ENCODE data around the gene ATP13A3. TPM values are rescaled to one million over a fixed set of nuclear protein-coding genes. Genes with fewer than 3 reads are reported as not detected.

The ATP13A3 gene
- total RNA-seq, 1 experiment from 2014 or later: 78.3 TPM

DNA sequence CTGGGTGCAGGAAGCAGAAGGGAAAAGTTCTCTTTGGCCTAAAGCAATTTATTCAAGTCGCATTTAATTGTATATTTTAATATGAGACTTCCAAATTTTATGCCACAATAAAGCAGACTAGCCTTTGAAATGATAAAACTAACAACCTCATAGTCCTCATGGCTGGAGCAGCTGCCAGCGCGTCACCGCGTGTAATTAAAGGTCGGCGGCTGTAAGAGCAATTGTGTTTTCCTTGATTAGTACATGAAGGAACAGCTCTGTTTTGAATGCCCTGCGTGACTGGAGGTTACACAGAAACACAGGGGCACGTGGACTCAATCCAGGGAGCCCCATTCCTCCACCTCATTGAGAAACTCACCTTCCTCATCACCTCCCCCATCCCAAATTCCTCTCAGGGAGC, 107.2 kb downstream of the ATP13A3 start:
- CTCF ChIA-PET: interaction anchor here (1.0 kb wide), 1 partner anchor 36 kb away, joined by 3 read pairs; no protein-coding TSS in a partner anchor
- H3K36me3 Mint-ChIP-seq: no peaks in the 10 kb centered on the region
- DNase-seq (ENCODE audit: low spot score): no peak

More for the DNA sequence above, 107.2 kb downstream of the ATP13A3 start:
- peaks cover 52% of the 10 kb centered on the region for H3K4me1 Mint-ChIP-seq
- ATAC-seq: no peak
- H3K4me3 Mint-ChIP-seq: no peak overlapping the region
- H3K9me3 Mint-ChIP-seq: no peaks in the 10 kb centered on the region
- H3K27me3 Mint-ChIP-seq (ENCODE audit: low read depth): no peaks in the 10 kb centered on the region
- no peak overlapping the region for H3K27ac Mint-ChIP-seq
- POLR2A ChIA-PET: no interaction called here
- TF ChIP-seq, protein P1, sequence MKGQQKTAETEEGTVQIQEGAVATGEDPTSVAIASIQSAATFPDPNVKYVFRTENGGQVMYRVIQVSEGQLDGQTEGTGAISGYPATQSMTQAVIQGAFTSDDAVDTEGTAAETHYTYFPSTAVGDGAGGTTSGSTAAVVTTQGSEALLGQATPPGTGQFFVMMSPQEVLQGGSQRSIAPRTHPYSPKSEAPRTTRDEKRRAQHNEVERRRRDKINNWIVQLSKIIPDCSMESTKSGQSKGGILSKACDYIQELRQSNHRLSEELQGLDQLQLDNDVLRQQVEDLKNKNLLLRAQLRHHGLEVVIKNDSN (CRISPR knock-in tag; IDR thresholded peaks at IDR 0.05): no peak
- no peak for TF ChIP-seq MYBL2 (CRISPR knock-in tag; IDR thresholded peaks at IDR 0.05)
- TF ChIP-seq TEAD4 (CRISPR knock-in tag; IDR thresholded peaks at IDR 0.05): no peak
- TF ChIP-seq, protein P2, sequence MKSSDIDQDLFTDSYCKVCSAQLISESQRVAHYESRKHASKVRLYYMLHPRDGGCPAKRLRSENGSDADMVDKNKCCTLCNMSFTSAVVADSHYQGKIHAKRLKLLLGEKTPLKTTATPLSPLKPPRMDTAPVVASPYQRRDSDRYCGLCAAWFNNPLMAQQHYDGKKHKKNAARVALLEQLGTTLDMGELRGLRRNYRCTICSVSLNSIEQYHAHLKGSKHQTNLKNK (CRISPR knock-in tag; IDR thresholded peaks at IDR 0.05): no peak
- no peak for TF ChIP-seq ATF1 (CRISPR knock-in tag; IDR thresholded peaks at IDR 0.05)
- TF ChIP-seq, protein P3, sequence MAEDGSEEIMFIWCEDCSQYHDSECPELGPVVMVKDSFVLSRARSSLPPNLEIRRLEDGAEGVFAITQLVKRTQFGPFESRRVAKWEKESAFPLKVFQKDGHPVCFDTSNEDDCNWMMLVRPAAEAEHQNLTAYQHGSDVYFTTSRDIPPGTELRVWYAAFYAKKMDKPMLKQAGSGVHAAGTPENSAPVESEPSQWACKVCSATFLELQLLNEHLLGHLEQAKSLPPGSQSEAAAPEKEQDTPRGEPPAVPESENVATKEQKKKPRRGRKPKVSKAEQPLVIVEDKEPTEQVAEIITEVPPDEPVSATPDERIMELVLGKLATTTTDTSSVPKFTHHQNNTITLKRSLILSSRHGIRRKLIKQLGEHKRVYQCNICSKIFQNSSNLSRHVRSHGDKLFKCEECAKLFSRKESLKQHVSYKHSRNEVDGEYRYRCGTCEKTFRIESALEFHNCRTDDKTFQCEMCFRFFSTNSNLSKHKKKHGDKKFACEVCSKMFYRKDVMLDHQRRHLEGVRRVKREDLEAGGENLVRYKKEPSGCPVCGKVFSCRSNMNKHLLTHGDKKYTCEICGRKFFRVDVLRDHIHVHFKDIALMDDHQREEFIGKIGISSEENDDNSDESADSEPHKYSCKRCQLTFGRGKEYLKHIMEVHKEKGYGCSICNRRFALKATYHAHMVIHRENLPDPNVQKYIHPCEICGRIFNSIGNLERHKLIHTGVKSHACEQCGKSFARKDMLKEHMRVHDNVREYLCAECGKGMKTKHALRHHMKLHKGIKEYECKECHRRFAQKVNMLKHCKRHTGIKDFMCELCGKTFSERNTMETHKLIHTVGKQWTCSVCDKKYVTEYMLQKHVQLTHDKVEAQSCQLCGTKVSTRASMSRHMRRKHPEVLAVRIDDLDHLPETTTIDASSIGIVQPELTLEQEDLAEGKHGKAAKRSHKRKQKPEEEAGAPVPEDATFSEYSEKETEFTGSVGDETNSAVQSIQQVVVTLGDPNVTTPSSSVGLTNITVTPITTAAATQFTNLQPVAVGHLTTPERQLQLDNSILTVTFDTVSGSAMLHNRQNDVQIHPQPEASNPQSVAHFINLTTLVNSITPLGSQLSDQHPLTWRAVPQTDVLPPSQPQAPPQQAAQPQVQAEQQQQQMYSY (CRISPR knock-in tag; IDR thresholded peaks at IDR 0.05): no peak
- no peak for TF ChIP-seq ZNF138 (CRISPR knock-in tag; conservative IDR thresholded peaks at IDR 0.05)
- no peak for TF ChIP-seq ZNF263 (CRISPR knock-in tag; IDR thresholded peaks at IDR 0.05; ENCODE audit: low read depth)
- no peak for TF ChIP-seq SMAD4 (CRISPR knock-in tag; IDR thresholded peaks at IDR 0.05)
- no peak for TF ChIP-seq OVOL2 (CRISPR knock-in tag; IDR thresholded peaks at IDR 0.05; ENCODE audit: borderline replicate concordance)
- TF ChIP-seq, protein P4, sequence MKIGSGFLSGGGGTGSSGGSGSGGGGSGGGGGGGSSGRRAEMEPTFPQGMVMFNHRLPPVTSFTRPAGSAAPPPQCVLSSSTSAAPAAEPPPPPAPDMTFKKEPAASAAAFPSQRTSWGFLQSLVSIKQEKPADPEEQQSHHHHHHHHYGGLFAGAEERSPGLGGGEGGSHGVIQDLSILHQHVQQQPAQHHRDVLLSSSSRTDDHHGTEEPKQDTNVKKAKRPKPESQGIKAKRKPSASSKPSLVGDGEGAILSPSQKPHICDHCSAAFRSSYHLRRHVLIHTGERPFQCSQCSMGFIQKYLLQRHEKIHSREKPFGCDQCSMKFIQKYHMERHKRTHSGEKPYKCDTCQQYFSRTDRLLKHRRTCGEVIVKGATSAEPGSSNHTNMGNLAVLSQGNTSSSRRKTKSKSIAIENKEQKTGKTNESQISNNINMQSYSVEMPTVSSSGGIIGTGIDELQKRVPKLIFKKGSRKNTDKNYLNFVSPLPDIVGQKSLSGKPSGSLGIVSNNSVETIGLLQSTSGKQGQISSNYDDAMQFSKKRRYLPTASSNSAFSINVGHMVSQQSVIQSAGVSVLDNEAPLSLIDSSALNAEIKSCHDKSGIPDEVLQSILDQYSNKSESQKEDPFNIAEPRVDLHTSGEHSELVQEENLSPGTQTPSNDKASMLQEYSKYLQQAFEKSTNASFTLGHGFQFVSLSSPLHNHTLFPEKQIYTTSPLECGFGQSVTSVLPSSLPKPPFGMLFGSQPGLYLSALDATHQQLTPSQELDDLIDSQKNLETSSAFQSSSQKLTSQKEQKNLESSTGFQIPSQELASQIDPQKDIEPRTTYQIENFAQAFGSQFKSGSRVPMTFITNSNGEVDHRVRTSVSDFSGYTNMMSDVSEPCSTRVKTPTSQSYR (CRISPR knock-in tag; IDR thresholded peaks at IDR 0.05): no peak
- TF ChIP-seq ESRRA (CRISPR knock-in tag; IDR thresholded peaks at IDR 0.05; ENCODE audit: borderline replicate concordance): no peak
- TF ChIP-seq, protein P5, sequence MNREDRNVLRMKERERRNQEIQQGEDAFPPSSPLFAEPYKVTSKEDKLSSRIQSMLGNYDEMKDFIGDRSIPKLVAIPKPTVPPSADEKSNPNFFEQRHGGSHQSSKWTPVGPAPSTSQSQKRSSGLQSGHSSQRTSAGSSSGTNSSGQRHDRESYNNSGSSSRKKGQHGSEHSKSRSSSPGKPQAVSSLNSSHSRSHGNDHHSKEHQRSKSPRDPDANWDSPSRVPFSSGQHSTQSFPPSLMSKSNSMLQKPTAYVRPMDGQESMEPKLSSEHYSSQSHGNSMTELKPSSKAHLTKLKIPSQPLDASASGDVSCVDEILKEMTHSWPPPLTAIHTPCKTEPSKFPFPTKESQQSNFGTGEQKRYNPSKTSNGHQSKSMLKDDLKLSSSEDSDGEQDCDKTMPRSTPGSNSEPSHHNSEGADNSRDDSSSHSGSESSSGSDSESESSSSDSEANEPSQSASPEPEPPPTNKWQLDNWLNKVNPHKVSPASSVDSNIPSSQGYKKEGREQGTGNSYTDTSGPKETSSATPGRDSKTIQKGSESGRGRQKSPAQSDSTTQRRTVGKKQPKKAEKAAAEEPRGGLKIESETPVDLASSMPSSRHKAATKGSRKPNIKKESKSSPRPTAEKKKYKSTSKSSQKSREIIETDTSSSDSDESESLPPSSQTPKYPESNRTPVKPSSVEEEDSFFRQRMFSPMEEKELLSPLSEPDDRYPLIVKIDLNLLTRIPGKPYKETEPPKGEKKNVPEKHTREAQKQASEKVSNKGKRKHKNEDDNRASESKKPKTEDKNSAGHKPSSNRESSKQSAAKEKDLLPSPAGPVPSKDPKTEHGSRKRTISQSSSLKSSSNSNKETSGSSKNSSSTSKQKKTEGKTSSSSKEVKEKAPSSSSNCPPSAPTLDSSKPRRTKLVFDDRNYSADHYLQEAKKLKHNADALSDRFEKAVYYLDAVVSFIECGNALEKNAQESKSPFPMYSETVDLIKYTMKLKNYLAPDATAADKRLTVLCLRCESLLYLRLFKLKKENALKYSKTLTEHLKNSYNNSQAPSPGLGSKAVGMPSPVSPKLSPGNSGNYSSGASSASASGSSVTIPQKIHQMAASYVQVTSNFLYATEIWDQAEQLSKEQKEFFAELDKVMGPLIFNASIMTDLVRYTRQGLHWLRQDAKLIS (CRISPR knock-in tag; IDR thresholded peaks at IDR 0.05; ENCODE audit: borderline replicate concordance): no peak
- TF ChIP-seq, protein P6, sequence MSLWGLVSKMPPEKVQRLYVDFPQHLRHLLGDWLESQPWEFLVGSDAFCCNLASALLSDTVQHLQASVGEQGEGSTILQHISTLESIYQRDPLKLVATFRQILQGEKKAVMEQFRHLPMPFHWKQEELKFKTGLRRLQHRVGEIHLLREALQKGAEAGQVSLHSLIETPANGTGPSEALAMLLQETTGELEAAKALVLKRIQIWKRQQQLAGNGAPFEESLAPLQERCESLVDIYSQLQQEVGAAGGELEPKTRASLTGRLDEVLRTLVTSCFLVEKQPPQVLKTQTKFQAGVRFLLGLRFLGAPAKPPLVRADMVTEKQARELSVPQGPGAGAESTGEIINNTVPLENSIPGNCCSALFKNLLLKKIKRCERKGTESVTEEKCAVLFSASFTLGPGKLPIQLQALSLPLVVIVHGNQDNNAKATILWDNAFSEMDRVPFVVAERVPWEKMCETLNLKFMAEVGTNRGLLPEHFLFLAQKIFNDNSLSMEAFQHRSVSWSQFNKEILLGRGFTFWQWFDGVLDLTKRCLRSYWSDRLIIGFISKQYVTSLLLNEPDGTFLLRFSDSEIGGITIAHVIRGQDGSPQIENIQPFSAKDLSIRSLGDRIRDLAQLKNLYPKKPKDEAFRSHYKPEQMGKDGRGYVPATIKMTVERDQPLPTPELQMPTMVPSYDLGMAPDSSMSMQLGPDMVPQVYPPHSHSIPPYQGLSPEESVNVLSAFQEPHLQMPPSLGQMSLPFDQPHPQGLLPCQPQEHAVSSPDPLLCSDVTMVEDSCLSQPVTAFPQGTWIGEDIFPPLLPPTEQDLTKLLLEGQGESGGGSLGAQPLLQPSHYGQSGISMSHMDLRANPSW (CRISPR knock-in tag; conservative IDR thresholded peaks at IDR 0.05; ENCODE audit: low read depth): no peak
- TF ChIP-seq MXD4 (CRISPR knock-in tag; IDR thresholded peaks at IDR 0.05; ENCODE audit: borderline replicate concordance): no peak
- TF ChIP-seq ZNF219 (CRISPR knock-in tag; IDR thresholded peaks at IDR 0.05; ENCODE audit: borderline replicate concordance): no peak

Measured in WTC11 (cell line).